ENCODE results near the gene CPNE1.

DNA sequence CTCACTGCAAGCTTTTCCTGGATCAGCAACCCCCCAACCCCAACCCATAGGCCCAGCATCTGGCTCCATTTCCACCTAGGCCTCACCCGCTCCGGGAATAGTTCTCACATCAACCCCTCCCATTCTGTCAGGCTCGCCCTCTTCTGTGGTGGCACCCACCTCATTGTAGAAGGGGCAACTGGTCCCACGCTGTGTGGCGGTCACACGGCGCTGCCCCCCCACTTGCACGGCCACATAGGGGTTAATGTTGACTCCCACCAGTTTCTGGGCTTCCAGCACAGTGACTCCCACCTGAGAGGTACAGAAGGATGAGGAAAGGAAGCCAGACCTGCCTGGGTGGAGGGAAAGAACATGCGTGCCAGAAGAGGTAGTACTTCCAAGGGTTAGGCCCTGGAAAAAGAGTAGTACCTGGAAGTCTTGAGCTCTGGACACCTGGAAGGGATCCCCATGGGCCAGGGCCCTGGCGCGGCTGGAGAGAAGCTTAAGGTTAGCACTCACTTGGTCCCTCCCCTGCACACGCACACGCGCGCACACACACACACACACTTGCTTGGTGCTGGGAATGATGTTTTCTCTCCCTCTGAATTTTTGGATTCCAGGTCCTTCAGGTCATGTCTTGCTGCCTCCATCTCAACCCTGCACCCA lies 61.7 kb downstream of the CPNE1 start:
- TF ChIP-seq EZH2 (IDR thresholded peaks at IDR 0.05; ENCODE audit: insufficient read depth, poor library complexity, severe bottlenecking) (no peak), EZH2phosphoT487 (IDR thresholded peaks at IDR 0.05; ENCODE audit: insufficient read depth, low read depth) (no peak)
